ENCODE measurements around the gene ANKH.

The ANKH gene

DNA sequence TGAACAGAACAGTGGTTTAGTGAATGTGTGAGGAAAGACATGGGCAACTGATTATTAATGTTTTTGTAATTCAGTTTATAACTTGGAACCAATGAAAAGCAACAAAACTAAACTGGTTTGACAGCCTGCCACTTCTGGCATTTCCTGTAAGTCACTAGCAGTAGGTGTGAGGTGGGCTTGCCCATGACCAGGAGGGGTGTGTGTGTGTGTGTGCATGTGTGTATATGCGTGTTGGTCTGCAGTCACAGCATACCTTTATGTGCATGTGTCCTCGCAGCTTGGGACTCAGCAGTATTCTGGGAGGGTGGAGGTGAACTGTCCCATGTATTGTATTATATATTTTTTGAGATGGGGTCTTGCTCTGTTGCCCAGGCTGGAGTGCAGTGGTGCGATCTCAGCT is 174.7 kb downstream of the ANKH start:
- no peaks in the 10 kb centered on the region for H3K4me1 ChIP-seq (ENCODE audit: control insufficient read depth, insufficient read depth, low read length)
- no peaks in the 10 kb centered on the region for H3K27me3 ChIP-seq (ENCODE audit: control insufficient read depth, insufficient read depth, low read length)
- H3K9me3 ChIP-seq (ENCODE audit: control insufficient read depth, insufficient read depth, low read length) = no peaks in the 10 kb centered on the region
- WGBS (ENCODE audit: insufficient coverage, insufficient read length) = no CpG with 5 or more reads among the region's 3 CpGs
- no peak overlapping the region for H3K27ac ChIP-seq (ENCODE audit: low read length)
- no peak overlapping the region for H3K4me3 ChIP-seq (ENCODE audit: low read length)
- DNase-seq (ENCODE audit: low read depth, low spot score) = no peak
- peaks cover 14% of the 10 kb centered on the region for H3K36me3 ChIP-seq (ENCODE audit: control insufficient read depth, insufficient read depth, low read length)

DNA sequence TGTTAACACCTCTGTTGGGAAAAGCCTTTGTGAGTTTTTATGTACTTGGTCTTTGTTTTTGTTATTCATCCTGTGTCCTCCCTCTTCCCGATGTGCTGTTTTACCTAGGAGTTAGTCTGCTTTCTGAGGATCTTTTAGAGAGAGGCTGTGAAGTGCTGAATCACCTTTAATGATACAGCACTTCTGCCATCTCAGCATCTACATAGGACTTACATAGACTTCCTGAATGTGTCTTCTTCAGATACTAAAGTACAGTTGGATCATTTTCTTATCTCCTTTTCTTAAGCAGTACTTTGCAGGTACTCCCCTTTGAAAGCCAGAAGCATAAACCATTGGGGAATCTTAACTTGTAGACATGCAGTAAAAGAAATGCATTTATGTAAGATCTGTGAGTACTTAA is 175.5 kb downstream of the ANKH start:
- H3K27ac ChIP-seq (ENCODE audit: low read length) = no peak overlapping the region
- H3K36me3 ChIP-seq (ENCODE audit: control insufficient read depth, insufficient read depth, low read length) = peaks cover 14% of the 10 kb centered on the region
- H3K27me3 ChIP-seq (ENCODE audit: control insufficient read depth, insufficient read depth, low read length) = no peaks in the 10 kb centered on the region
- H3K4me3 ChIP-seq (ENCODE audit: low read length) = no peak overlapping the region
- DNase-seq (ENCODE audit: low read depth, low spot score) = no peak
- H3K4me1 ChIP-seq (ENCODE audit: control insufficient read depth, insufficient read depth, low read length) = no peaks in the 10 kb centered on the region
- no peaks in the 10 kb centered on the region for H3K9me3 ChIP-seq (ENCODE audit: control insufficient read depth, insufficient read depth, low read length)
- no CpG with 5 or more reads among the region's 1 CpG for WGBS (ENCODE audit: insufficient coverage, insufficient read length)

DNA sequence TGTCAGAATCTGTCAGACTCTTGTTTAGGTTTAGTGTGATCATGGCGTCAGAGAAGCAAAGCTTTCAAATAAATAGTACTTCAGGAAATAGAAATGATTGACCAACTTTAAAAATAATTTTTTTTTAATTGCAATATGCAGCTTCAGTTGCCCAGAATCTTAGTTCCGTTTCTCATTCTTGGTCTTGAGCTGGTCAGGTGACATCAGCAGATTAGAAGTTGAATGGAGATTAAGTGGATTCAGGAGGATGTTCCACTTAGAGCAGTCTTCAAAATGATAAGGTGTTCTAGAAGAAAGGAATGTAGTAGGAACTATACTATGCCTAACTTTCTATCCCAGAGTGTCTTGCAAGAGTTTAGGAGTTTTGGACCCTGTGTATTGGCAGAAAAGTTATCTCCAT is 176.4 kb downstream of the ANKH start:
- H3K27ac ChIP-seq (ENCODE audit: low read length) = no peak overlapping the region
- no CpG with 5 or more reads among the region's 2 CpGs for WGBS (ENCODE audit: insufficient coverage, insufficient read length)
- peaks cover 17% of the 10 kb centered on the region for H3K36me3 ChIP-seq (ENCODE audit: control insufficient read depth, insufficient read depth, low read length)
- H3K4me3 ChIP-seq (ENCODE audit: low read length) = no peak overlapping the region
- no peaks in the 10 kb centered on the region for H3K27me3 ChIP-seq (ENCODE audit: control insufficient read depth, insufficient read depth, low read length)
- no peaks in the 10 kb centered on the region for H3K4me1 ChIP-seq (ENCODE audit: control insufficient read depth, insufficient read depth, low read length)
- DNase-seq (ENCODE audit: low read depth, low spot score) = no peak
- no peaks in the 10 kb centered on the region for H3K9me3 ChIP-seq (ENCODE audit: control insufficient read depth, insufficient read depth, low read length)

DNA sequence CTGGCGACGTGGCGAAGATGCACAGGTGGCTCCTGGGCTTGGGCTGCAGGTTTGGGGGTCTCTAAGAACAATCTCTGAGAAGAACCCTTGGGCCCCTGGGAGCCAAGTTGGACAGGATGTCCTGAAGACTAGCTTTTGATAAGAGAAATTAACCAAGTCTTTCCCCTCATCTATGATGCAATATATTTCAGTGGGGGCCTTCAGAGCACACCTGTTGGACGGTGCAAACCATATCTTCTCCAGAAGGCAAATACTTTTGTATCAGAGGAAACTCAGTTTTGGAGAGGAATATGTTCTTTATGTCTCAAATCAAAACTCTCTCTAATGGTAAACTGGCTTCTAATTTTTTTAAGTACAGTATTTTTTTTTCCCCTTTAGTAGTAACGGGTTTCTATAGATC is 178.5 kb downstream of the ANKH start:
- Histone ChIP-seq H3K4me3 (ENCODE audit: low read length) (no peak overlapping the region), H3K27ac (ENCODE audit: low read length) (no peak overlapping the region), H3K36me3 (ENCODE audit: control insufficient read depth, insufficient read depth, low read length) (peaks cover 11% of the 10 kb centered on the region), H3K4me1 (ENCODE audit: control insufficient read depth, insufficient read depth, low read length) (no peaks in the 10 kb centered on the region), H3K9me3 (ENCODE audit: control insufficient read depth, insufficient read depth, low read length) (no peaks in the 10 kb centered on the region), H3K27me3 (ENCODE audit: control insufficient read depth, insufficient read depth, low read length) (no peaks in the 10 kb centered on the region)
- no CpG with 5 or more reads among the region's 5 CpGs for WGBS (ENCODE audit: insufficient coverage, insufficient read length)
- no peak for DNase-seq (ENCODE audit: low read depth, low spot score)

DNA sequence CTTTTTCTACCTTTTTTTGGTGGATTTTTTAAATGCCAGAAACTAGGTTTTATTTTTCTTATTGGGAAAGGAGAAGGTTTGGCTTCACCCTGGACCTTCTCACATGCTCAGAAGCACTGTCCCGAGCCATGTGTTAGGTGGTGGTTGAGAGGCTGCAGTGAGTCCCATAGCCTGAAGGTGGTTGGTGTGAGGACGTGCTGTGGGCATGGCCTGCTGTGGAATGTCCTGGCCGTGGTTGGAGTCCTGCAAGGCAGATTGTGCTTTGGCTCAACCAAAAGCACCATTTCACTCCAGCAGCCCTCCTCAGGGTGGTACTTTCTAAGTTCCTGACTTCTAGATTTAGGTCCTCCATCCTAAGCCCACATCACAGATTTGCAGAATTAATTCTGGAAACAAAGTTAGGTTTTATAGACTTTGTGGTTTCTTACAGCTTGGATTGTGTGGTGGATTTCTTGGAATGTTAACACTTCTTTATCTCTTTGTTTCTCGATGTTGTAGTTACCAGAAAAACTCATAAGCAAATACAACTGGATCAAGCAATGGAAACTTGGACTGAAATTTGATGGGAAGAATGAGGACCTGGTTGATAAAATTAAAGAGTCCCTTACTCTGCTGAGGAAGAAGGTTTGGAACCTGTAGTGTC is 184.4 kb downstream of the ANKH start:
- no peaks in the 10 kb centered on the region for H3K27me3 ChIP-seq (ENCODE audit: control insufficient read depth, insufficient read depth, low read length)
- no peak overlapping the region for H3K27ac ChIP-seq (ENCODE audit: low read length)
- H3K4me3 ChIP-seq (ENCODE audit: low read length) = no peak overlapping the region
- peaks cover 5% of the 10 kb centered on the region; the same call in 1 of the 2 replicates for H3K36me3 ChIP-seq (ENCODE audit: control insufficient read depth, insufficient read depth, low read length)
- no peaks in the 10 kb centered on the region for H3K9me3 ChIP-seq (ENCODE audit: control insufficient read depth, insufficient read depth, low read length)
- H3K4me1 ChIP-seq (ENCODE audit: control insufficient read depth, insufficient read depth, low read length) = no peaks in the 10 kb centered on the region
- DNase-seq (ENCODE audit: low read depth, low spot score) = no peak
- WGBS (ENCODE audit: insufficient coverage, insufficient read length) = no CpG with 5 or more reads among the region's 4 CpGs

DNA sequence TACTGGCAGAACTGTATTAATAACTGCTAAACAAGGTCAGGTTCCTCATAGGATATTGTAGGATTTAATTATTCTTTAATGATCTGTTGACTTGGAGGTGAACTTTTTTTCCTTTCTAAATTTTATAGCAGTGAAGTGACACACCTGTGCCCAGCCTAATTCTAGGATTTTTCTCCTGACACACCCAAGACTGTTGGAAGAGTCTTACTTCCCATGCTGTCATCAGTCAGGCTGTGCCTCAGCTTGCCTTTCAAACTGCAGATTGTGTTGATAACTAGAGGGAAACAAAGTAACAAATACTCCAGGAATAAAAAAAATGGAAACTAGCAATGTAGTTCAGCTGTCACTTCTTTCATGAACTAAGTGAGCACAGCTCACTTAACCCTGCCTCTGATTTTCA is 185.1 kb downstream of the ANKH start:
- Histone ChIP-seq H3K4me1 (ENCODE audit: control insufficient read depth, insufficient read depth, low read length) (no peaks in the 10 kb centered on the region), H3K9me3 (ENCODE audit: control insufficient read depth, insufficient read depth, low read length) (no peaks in the 10 kb centered on the region), H3K4me3 (ENCODE audit: low read length) (no peak overlapping the region), H3K27ac (ENCODE audit: low read length) (no peak overlapping the region), H3K27me3 (ENCODE audit: control insufficient read depth, insufficient read depth, low read length) (no peaks in the 10 kb centered on the region), H3K36me3 (ENCODE audit: control insufficient read depth, insufficient read depth, low read length) (peaks cover 7% of the 10 kb centered on the region)
- DNase-seq (ENCODE audit: low read depth, low spot score) = no peak

DNA sequence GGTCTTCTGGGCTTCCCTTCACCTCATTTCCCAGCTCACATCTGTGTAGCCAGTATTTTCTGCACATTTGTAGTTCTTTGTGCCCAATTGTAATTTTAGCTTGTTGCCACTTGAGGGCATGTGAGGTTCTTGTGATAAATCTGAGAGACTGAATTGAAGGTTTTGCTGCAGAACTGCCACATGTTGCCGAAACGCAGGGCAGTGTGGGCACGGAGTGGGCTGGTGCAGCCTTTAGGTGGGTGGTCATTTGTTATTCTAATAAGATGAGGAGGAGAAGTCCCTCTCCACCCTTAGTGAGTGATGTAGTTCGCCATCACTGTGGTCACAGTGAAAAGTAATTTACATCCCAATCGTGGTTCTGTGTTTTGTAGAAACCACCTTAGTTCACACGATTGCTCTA is 185.8 kb downstream of the ANKH start:
- no peak overlapping the region for H3K27ac ChIP-seq (ENCODE audit: low read length)
- DNase-seq (ENCODE audit: low read depth, low spot score) = no peak

DNA sequence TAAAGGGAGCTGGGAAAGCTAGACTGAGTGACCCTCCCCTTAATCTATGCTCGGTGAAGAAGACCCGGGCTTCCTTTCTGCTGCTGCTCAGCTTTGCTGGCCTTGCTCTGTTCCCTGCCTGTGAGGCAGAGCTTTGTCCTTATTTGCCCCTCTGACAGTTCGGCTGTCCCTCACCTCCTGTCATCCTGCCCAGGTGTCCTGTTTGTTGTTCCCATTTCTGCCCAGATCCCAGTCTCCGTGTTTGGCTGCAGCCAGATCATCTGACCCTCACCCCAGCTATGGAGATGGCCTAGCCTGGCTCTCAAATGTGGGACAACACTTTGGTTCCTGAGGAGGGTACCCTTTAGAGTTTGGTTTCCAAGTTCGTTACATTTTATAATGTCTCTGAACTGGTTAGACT is 186.8 kb downstream of the ANKH start:
- no peak overlapping the region for H3K4me3 ChIP-seq (ENCODE audit: low read length)
- H3K4me1 ChIP-seq (ENCODE audit: control insufficient read depth, insufficient read depth, low read length) = no peaks in the 10 kb centered on the region
- WGBS (ENCODE audit: insufficient coverage, insufficient read length) = no CpG with 5 or more reads among the region's 5 CpGs
- no peak for DNase-seq (ENCODE audit: low read depth, low spot score)
- no peak overlapping the region for H3K27ac ChIP-seq (ENCODE audit: low read length)
- peaks cover 3% of the 10 kb centered on the region for H3K36me3 ChIP-seq (ENCODE audit: control insufficient read depth, insufficient read depth, low read length)
- no peaks in the 10 kb centered on the region for H3K27me3 ChIP-seq (ENCODE audit: control insufficient read depth, insufficient read depth, low read length)
- no peaks in the 10 kb centered on the region for H3K9me3 ChIP-seq (ENCODE audit: control insufficient read depth, insufficient read depth, low read length)

More for the DNA sequence above, 185.8 kb downstream of the ANKH start:
- no CpG with 5 or more reads among the region's 6 CpGs for WGBS (ENCODE audit: insufficient coverage, insufficient read length)
- no peaks in the 10 kb centered on the region for H3K9me3 ChIP-seq (ENCODE audit: control insufficient read depth, insufficient read depth, low read length)
- H3K27me3 ChIP-seq (ENCODE audit: control insufficient read depth, insufficient read depth, low read length) = no peaks in the 10 kb centered on the region
- no peak overlapping the region for H3K4me3 ChIP-seq (ENCODE audit: low read length)
- H3K4me1 ChIP-seq (ENCODE audit: control insufficient read depth, insufficient read depth, low read length) = no peaks in the 10 kb centered on the region
- H3K36me3 ChIP-seq (ENCODE audit: control insufficient read depth, insufficient read depth, low read length) = peaks cover 7% of the 10 kb centered on the region

DNA sequence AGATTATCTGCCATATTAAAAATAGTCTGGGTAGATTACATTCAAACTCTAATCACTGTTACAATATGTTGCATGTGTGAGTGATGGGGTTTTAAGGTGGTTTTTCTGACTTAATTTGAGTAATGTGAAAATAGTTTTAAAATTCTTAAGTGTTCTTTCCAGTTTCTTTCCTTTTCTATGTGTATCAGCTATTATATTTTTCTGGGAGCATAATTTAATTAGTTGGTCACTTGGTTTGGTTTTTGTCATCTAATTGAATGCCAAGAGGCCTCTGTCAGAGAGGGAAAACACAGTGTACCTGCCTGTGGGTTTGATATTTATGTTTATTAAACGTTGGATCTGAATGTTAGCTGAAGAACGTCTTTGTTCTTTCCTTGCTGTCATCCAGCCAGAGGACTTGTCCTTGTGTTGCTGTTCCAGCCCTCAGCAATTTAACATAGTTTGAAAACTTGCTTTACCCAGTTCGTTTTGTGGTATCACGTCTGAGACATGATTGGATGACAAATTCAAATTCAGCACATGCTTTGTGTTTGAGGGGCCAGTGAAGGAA is 187.6 kb downstream of the ANKH start:
- Histone ChIP-seq H3K27me3 (ENCODE audit: control insufficient read depth, insufficient read depth, low read length) (no peaks in the 10 kb centered on the region), H3K4me3 (ENCODE audit: low read length) (no peak overlapping the region), H3K4me1 (ENCODE audit: control insufficient read depth, insufficient read depth, low read length) (no peaks in the 10 kb centered on the region), H3K9me3 (ENCODE audit: control insufficient read depth, insufficient read depth, low read length) (no peaks in the 10 kb centered on the region), H3K36me3 (ENCODE audit: control insufficient read depth, insufficient read depth, low read length) (peaks cover 3% of the 10 kb centered on the region), H3K27ac (ENCODE audit: low read length) (no peak overlapping the region)
- DNase-seq (ENCODE audit: low read depth, low spot score) = no peak
- no CpG with 5 or more reads among the region's 4 CpGs for WGBS (ENCODE audit: insufficient coverage, insufficient read length)

DNA sequence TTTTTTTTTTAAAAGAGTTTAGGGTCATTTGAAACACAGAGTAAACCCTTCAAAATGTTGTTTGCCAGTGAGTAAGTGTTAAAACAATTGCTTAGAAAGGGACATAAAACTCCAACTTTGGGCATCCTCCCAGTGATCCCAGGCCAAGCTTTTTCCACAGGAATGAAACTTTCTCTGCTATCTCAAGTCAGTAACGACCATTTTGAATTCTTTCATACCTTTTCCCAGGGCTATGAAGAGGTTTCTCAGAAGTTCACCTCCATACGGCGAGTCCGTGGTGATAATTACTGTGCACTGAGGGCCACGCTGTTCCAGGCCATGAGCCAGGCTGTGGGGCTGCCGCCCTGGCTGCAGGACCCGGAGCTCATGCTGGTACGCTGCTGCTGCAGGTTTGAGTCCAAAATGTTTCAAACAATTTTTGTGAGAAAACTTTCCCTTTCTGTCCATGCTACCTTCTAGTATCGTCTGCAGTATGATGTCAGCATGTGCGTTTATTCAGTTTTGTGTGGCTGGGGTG is 190.3 kb downstream of the ANKH start:
- H3K9me3 ChIP-seq (ENCODE audit: control insufficient read depth, insufficient read depth, low read length) = no peaks in the 10 kb centered on the region
- H3K27me3 ChIP-seq (ENCODE audit: control insufficient read depth, insufficient read depth, low read length) = no peaks in the 10 kb centered on the region
- H3K4me3 ChIP-seq (ENCODE audit: low read length) = no peak overlapping the region
- H3K4me1 ChIP-seq (ENCODE audit: control insufficient read depth, insufficient read depth, low read length) = no peaks in the 10 kb centered on the region
- peaks cover 3% of the 10 kb centered on the region for H3K36me3 ChIP-seq (ENCODE audit: control insufficient read depth, insufficient read depth, low read length)
- no peak overlapping the region for H3K27ac ChIP-seq (ENCODE audit: low read length)
- WGBS (ENCODE audit: insufficient coverage, insufficient read length) = no CpG with 5 or more reads among the region's 10 CpGs
- no peak for DNase-seq (ENCODE audit: low read depth, low spot score)

DNA sequence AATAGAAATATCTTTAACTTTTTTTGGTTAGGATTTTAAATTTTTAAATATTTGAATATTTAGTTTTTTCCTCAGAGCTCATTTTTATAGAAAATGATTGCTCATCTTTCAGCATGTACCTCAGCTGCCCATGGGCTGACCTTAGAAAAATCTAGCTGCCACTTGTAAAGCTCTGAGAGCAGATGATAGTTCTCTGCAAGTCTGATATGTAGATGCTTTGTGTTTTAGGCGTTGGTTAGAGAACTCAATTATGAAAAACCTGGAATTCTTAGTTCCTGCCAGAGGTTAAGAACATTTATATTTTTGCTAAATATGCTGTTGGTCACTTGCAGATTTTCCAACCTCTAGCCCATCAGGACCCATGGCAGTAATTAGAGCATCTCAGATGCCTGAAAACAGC is 192.0 kb downstream of the ANKH start:
- no peak for DNase-seq (ENCODE audit: low read depth, low spot score)
- no peaks in the 10 kb centered on the region for H3K4me1 ChIP-seq (ENCODE audit: control insufficient read depth, insufficient read depth, low read length)
- H3K27ac ChIP-seq (ENCODE audit: low read length) = no peak overlapping the region
- no peak overlapping the region for H3K4me3 ChIP-seq (ENCODE audit: low read length)
- WGBS (ENCODE audit: insufficient coverage, insufficient read length) = no CpG with 5 or more reads among the region's 1 CpG
- no peaks in the 10 kb centered on the region for H3K27me3 ChIP-seq (ENCODE audit: control insufficient read depth, insufficient read depth, low read length)
- peaks cover 3% of the 10 kb centered on the region for H3K36me3 ChIP-seq (ENCODE audit: control insufficient read depth, insufficient read depth, low read length)
- no peaks in the 10 kb centered on the region for H3K9me3 ChIP-seq (ENCODE audit: control insufficient read depth, insufficient read depth, low read length)

Data from iPS DF 6.9 (cell line).